Lung (tissue), 12 donors: Measurements from ENCODE around the gene XPC. TPM values are rescaled to one million over a fixed set of nuclear protein-coding genes. Genes with fewer than 3 reads are reported as not detected.

Source experiments
- ATAC-seq: fragments of 200-7000 bp; cut with Tn5 transposase; one replicate; pipeline ENCODE4 v1.9.1; 2020; ENCODE audit warnings: moderate number of reproducible peaks; ENCODE audit not compliant: insufficient read depth, low FRiP score
- DNase-seq, 3 donors: peaks; one replicate each; pipeline ENCODE4 v3.0.0-alpha.2; 2013 to 2017
- H3K27ac ChIP-seq, 2 donors: one replicate each; pipeline ENCODE4 v1.5.1; 2013; ENCODE audit warnings: mild to moderate bottlenecking in 2 of 2, moderate library complexity in 2 of 2, control low read depth in 1 of 2, inconsistent platforms in 1 of 2, low read depth in 1 of 2, low read length in 1 of 2
- H3K27me3 ChIP-seq, 3 donors: one replicate each; pipeline ENCODE4 v1.5.1; 2013; ENCODE audit warnings: low read length in 2 of 3; ENCODE audit not compliant: control insufficient read depth in 3 of 3, insufficient read depth in 3 of 3
- H3K36me3 ChIP-seq, 4 donors: one replicate each; pipeline ENCODE4 v1.5.1; 2013; ENCODE audit warnings: low read length in 4 of 4, mild to moderate bottlenecking in 1 of 4, moderate library complexity in 1 of 4; ENCODE audit not compliant: control insufficient read depth in 4 of 4, insufficient read depth in 4 of 4
- H3K4me1 ChIP-seq, 5 donors: one replicate each; pipeline ENCODE4 v1.5.1; 2013; ENCODE audit warnings: low read length in 5 of 5, mild to moderate bottlenecking in 2 of 5, moderate library complexity in 1 of 5; ENCODE audit not compliant: control insufficient read depth in 5 of 5, insufficient read depth in 5 of 5
- H3K4me3 ChIP-seq: one replicate; pipeline ENCODE4 v1.5.1; 2013; ENCODE audit warnings: mild to moderate bottlenecking, control low read depth, moderate library complexity
- H3K9ac ChIP-seq, 2 donors: one replicate each; pipeline ENCODE4 v1.5.1; 2013; ENCODE audit warnings: low read length in 2 of 2, control low read depth in 1 of 2; ENCODE audit not compliant: insufficient read depth in 1 of 2
- H3K9me3 ChIP-seq, 4 donors: one replicate each; pipeline ENCODE4 v1.5.1; 2013; ENCODE audit warnings: low read length in 3 of 4, mild to moderate bottlenecking in 1 of 4, moderate library complexity in 1 of 4; ENCODE audit not compliant: control insufficient read depth in 4 of 4, insufficient read depth in 3 of 4
- CTCF ChIP-seq: IDR thresholded peaks from 2 replicates; pipeline ENCODE4 v1.5.1; 2012; ENCODE audit warnings: mild to moderate bottlenecking; ENCODE audit errors: control extremely low read depth, extremely low read depth
- WGBS, 2 donors: extraction: QIAGEN DNeasy Blood & Tissue Kit; methylation state at CpG; one replicate each; pipeline ENCODE4 v1.1.7; 2013; 5-methylcytosine and 5-hydroxymethylcytosine counted together
- polyA plus RNA-seq, 2 donors: library from polyadenylated mRNA; stranded (reverse); fragments of 200-250 nt; gene quantifications; one replicate each; pipeline ENCODE4 v1.2.1, GENCODE V29; 2013
- total RNA-seq, 2 donors: library from RNA; depleted of rRNA in 1 of 2; stranded (reverse); fragments of >200 nt in 1 of 2; gene quantifications; one replicate each; pipeline ENCODE4 v1.2.1, GENCODE V29; 2014 to 2021
- donor health status: control.
- donor health status: control.
- donor health status: Bipolar disorder and iron deficiency.
- donor health status: healthy.
- donor health status: DM: yes; HTN: yes; CAD: no.

The XPC gene
- total and polyA plus RNA-seq, 4 donors, result 16.4 to 31.9 (median 23.7) TPM

- no peaks in the 10 kb centered on the region for H3K27me3 ChIP-seq
- WGBS, 2 donors, result 64 to 65% methylated on average over 3 of the region's 3 CpGs
- no peaks in the 10 kb centered on the region for H3K9me3 ChIP-seq
- DNase-seq (no peak), ATAC-seq (no peak)
- H3K27ac ChIP-seq, result no peak overlapping the region
- H3K36me3 ChIP-seq, result peaks cover 14 to 19% (median 18%) of the 10 kb centered on the region in 4 donors
- peaks cover 0 to 19% (median 13%) of the 10 kb centered on the region in 5 donors for H3K4me1 ChIP-seq
- no peak overlapping the region for H3K9ac ChIP-seq
- H3K4me3 ChIP-seq, result no peak overlapping the region
- no peak for TF ChIP-seq CTCF
Measured at GRCh38 chr3:14175383-14176037, 2.9 kb downstream of the XPC start.

GRCh38 chr3:14174483-14174882, 3.9 kb downstream of the XPC start:
- DNase-seq, result no peak
- Histone ChIP-seq H3K4me1 (peaks cover 0 to 14% (median 12%) of the 10 kb centered on the region in 5 donors), H3K36me3 (peaks cover 18 to 28% (median 20%) of the 10 kb centered on the region in 4 donors), H3K27me3 (no peaks in the 10 kb centered on the region), H3K27ac (no peak overlapping the region), H3K9me3 (no peaks in the 10 kb centered on the region), H3K9ac (no peak overlapping the region), H3K4me3 (no peak overlapping the region)
- ATAC-seq, result no peak
- no peak for TF ChIP-seq CTCF
- 78 to 81% methylated on average over 2 of the region's 2 CpGs for WGBS, 2 donors

GRCh38 chr3:14172496-14172895, 5.9 kb downstream of the XPC start:
- Histone ChIP-seq H3K27ac (no peak overlapping the region), H3K4me3 (no peak overlapping the region), H3K4me1 (peaks cover 0 to 4% (median 4%) of the 10 kb centered on the region in 5 donors), H3K36me3 (peaks cover 26 to 47% (median 28%) of the 10 kb centered on the region in 4 donors), H3K27me3 (no peaks in the 10 kb centered on the region), H3K9ac (no peak overlapping the region), H3K9me3 (no peaks in the 10 kb centered on the region)
- ATAC-seq (no peak), DNase-seq (no peak)
- 96 to 97% methylated on average over 5 of the region's 5 CpGs for WGBS, 2 donors
- no peak for TF ChIP-seq CTCF
